ENCODE data around the gene PTBP2. TPM values are rescaled to one million over a fixed set of nuclear protein-coding genes. Genes with fewer than 3 reads are reported as not detected.

Gene PTBP2
- total and polyA plus RNA-seq, 2 of the 8 experiments (the other 6 are each of a cell fraction or from before 2014, with no cell fraction given): 24.2 to 61.7 TPM

DNA sequence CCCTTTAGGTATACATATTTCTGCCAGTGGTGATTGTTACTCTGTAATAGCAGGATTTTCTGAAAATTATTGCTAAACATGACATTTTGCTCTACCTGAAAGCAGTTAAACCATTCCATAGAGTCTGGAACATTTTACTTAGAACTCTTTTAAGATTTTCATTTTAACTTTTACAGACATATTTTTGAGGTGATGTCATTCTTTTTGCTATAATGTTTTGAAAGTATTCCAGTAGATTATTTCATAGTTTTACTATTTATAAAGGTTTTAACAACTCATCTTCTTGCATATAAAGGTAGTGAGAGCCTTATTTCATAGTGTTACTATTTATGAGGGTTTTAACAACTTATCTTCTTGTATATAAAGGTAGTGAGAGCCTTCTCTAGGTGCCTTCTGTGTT is 42.9 kb downstream of the PTBP2 start (continued):
- TF ChIP-seq POU5F1 (IDR thresholded peaks at IDR 0.05; ENCODE audit: low read depth, low read length): no peak

All from H1 (cell line).